ENCODE results near the gene FARSB. TPM values are rescaled to one million over a fixed set of nuclear protein-coding genes. Genes with fewer than 3 reads are reported as not detected.

The FARSB gene
- total RNA-seq, 1 donor from 2014 or later = 16.4 TPM

DNA sequence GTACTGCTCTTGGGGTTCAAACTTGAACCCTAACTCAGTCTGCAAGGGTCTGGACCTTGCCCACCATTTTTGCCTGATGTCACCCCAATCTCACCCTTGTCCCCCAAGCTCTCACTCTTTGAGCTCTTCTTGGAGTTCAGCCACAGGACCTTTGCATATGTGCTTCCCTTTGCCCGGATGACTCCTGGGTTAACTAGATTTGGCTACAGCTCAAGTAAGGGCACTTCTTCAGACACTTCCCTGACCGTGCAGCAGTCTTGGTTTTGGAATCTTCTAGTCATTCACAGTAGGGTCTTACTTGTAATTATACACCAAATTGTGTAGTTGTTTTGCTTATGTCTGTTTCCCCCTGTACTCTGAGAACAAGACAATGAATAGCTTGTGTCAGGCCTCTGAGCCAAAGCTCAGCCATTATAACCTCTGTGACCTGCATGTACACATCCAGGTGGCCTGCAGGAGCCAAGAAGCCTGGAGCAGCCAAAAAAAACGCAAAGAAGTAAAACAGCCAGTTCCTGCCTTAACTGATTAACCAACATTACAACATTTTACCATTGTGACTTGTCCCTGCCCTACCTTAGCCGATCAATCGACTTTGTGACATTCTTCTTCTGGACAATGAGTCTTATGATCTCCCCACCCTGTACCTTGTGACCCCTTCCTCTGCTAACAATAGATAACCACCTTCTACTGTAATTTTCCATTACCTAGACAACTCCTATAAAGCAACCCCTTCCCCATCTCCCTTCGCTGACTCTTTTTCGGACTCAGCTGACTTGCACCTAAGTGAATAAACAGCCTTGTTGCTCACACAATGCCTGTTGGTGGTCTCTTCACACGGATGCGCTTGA is 14.5 kb upstream of the FARSB start:
- DNase-seq (ENCODE audit: low spot score) = no peak
- intact Hi-C loops (cut with DNase I) = no loop called here
- ATAC-seq = no peak

- DNase-seq (ENCODE audit: low spot score) = no peak
- no peak for ATAC-seq
- intact Hi-C loops (cut with DNase I) = no loop called here
These were observed 13.5 kb upstream of the FARSB start for GRCh38 chr2:222669353-222669752.

GRCh38 chr2:222668494-222669154 is 12.7 kb upstream of the FARSB start:
- ATAC-seq = no peak
- intact Hi-C loops (cut with DNase I) = no loop called here
- no peak for DNase-seq (ENCODE audit: low spot score)

DNA sequence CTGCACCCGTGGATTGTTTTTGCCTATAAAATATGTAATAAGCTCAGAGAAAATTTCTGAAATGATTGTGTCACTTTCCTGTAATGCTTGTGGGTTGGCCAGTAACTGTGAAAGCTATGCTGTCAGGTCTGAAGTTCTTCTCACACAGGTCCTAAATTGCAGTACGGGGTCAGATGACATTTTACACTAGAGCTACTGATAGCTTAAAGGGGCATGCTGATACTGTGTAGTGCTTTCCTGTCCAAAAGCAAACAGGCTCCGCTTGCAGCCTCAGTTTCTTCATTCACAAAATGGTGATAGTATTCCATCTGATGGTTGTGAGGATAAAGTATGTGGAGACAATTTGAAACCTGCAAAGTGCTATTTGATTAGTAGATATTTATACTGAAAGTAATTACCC is 7.6 kb upstream of the FARSB start:
- ATAC-seq = no peak
- DNase-seq (ENCODE audit: low spot score) = no peak
- intact Hi-C loops (cut with DNase I) = no loop called here

GRCh38 chr2:222656526-222657446 is 894 bp upstream of the FARSB start:
- intact Hi-C loops (cut with DNase I) = no loop called here

GRCh38 chr2:222653280-222653679 is 2.6 kb downstream of the FARSB start:
- intact Hi-C loops (cut with DNase I) = no loop called here
- DNase-seq (ENCODE audit: low spot score) = no peak
- no peak for ATAC-seq

More at GRCh38 chr2:222656526-222657446, 894 bp upstream of the FARSB start:
- ATAC-seq = no peak
- DNase-seq (ENCODE audit: low spot score) = no peak

- no peak for ATAC-seq
- intact Hi-C loops (cut with DNase I) = no loop called here
- no peak for DNase-seq (ENCODE audit: low spot score)
These were observed 3.2 kb downstream of the FARSB start for GRCh38 chr2:222652491-222653255.

GRCh38 chr2:222651718-222652418 is 4.0 kb downstream of the FARSB start:
- intact Hi-C loops (cut with DNase I) = no loop called here
- ATAC-seq = no peak
- DNase-seq (ENCODE audit: low spot score) = no peak

DNA sequence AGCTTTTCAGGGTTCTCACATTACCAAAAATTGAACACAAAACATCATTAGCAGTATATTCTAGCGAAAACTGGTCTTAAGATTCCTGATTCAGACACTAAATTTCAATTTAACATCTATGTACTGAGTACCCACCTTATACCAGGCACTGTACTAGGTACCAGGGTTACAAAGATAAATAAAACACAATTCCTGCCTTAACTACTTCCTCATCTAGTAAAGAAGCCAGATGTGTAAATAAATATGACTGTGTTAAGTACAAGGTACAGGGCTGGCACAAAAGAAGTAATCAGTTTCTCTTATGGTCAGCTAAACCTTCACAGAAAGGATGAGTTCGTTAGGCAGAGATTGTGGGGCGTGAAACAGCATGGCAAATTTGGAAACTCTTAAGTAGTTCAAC is 6.1 kb downstream of the FARSB start:
- intact Hi-C loops (cut with DNase I) = no loop called here
- no peak for DNase-seq (ENCODE audit: low spot score)
- no peak for ATAC-seq

DNA sequence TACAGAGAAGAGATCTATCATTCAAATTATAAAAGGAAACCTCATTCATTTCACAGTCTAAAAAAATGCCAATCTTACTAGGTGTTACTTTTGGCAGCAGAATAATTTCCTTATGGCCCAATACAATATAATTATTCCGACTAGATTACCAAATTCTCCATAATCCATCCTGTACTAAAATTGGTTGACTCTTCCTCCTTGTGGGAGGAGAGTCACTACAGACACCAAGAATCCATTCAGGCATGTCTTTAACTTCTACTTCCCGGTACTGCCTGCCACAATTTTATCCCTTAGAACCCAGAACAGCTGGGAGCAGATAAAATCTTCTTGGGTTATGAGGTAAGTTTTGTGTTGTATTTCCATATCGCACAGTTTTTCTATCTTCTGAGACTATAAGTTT is 9.9 kb downstream of the FARSB start:
- DNase-seq (ENCODE audit: low spot score) (no peak), ATAC-seq (no peak)
- intact Hi-C loops (cut with DNase I) = no loop called here

DNA sequence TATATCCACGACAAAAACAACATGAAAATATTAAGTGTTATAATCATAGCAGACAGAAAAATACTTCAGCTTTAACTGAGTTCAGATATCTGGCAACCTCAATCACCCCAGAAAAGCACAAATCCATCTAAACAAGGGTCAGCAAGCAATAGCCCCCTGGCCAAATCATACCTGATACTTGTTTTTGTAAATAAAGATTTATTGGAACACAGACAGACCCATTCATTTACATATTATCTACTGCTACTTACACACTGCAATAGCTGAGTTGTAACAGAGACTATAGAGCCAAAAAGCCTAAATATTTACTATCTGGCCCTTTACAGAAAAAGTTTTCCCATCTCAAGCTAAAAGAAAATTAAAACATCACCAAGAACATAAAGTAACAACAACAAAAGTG is 12.8 kb downstream of the FARSB start:
- no peak for ATAC-seq
- intact Hi-C loops (cut with DNase I) = no loop called here

DNA sequence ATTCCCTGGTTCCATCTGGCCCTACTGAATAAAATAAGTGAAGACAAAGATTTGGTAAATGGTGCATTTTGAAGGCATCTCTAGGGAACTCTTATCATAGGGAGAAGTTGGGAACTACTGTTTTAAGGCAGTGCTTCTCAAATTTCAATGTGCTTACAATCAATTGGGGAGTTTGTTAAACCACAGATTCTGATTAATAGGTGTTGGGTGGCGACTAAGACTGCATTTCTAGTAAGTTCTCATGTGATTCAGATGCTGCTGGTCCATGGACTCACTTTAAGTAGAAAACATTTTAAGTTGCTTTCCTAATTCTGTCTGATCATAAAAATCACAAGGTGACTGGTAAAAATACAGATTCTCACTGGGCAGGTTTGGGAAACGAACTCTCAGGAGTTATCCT is 14.6 kb downstream of the FARSB start:
- intact Hi-C loops (cut with DNase I) = no loop called here

More for the DNA sequence above, 12.8 kb downstream of the FARSB start:
- DNase-seq (ENCODE audit: low spot score) = no peak

GRCh38 chr2:222637067-222637466 is 18.8 kb downstream of the FARSB start:
- ATAC-seq (no peak), DNase-seq (ENCODE audit: low spot score) (no peak)
- intact Hi-C loops (cut with DNase I) = no loop called here

More for the DNA sequence above, 14.6 kb downstream of the FARSB start:
- ATAC-seq = no peak
- no peak for DNase-seq (ENCODE audit: low spot score)

DNA sequence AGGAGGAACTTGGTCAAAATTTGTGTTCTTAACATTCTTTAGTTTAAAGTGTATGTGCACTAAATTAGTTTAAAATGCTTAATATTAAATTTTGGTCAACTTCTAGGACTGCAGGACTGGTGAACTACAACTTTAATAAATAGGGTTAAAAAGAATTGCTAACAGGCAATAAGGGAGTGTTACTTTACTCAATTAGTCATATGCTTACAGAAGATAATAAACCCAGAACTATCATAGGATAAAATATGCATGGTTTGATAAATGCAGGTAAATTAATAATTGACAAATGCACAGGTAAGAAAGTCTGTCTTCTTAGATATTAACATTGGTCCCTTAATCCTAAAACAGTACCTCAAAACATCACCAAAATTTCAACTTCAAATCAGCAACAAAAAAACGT is 20.6 kb downstream of the FARSB start:
- intact Hi-C loops (cut with DNase I) = no loop called here
- ATAC-seq = no peak

DNA sequence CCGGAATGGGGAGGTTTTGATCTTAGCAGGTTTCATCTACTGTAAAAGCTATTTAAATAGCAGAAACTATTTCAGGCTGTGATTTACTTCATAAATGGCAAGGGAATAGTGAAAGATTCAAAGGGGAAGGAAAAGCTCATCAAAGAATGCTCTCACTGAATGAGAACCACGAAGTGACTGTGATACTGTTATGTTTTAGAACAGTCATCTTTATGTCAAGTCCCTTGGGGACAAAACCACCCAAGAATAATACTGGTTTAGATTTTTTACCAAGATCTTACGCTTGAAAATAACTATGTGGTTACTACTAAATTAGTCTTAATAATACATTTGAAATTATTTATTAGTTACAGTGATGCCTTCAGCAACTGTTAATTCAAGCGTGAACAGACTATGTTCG is 28.1 kb downstream of the FARSB start:
- intact Hi-C loops (cut with DNase I) = no loop called here
- ATAC-seq (no peak), DNase-seq (ENCODE audit: low spot score) (no peak)

More for the DNA sequence above, 20.6 kb downstream of the FARSB start:
- no peak for DNase-seq (ENCODE audit: low spot score)

DNA sequence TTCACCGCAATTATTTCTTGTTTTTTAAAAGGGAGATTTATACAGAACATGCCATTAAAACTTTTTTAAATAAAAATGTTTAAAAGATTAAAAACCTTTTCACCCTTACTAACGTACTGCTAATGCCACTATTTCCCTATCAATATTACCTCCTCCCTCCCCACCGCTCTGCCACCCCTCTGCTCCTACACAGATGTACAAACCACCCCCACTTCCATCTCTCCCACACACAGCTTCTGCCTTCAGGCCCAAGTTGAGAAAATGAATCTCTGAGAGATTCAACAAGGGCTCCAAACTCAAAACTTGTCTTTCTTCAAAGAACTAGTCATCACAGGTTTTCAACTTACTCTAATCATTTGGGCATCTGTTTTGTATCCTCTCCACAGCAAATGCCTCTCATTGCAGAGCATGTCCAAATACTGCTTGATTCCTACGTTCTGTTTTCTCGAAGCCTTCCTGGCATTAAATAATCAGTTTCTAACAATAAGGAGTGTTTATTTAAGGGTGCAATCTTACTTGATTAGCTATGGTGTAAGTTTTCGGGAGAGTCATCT is 32.1 kb downstream of the FARSB start:
- ATAC-seq = no peak
- intact Hi-C loops (cut with DNase I) = no loop called here
- DNase-seq (ENCODE audit: low spot score) = no peak

DNA sequence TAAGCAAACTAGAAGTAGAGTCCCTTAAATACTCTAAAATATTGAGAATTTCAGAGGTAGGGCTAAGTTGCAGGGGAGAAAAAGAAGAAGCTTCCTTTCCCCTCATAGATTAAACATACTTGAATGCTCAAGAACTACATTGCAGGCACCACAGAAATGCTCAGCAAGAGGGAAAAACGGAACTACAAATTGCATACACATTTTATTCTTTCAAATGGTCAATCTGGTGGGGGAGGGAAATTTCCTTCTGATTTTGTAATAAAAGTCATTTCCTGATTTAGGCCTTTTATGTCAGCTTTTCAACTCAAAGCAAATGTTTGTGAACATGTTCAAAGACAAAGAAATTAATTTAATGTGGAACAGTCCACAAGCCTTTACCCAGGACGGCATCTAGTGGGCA is 33.0 kb downstream of the FARSB start:
- DNase-seq (ENCODE audit: low spot score) = no peak
- intact Hi-C loops (cut with DNase I) = no loop called here
- no peak for ATAC-seq

DNA sequence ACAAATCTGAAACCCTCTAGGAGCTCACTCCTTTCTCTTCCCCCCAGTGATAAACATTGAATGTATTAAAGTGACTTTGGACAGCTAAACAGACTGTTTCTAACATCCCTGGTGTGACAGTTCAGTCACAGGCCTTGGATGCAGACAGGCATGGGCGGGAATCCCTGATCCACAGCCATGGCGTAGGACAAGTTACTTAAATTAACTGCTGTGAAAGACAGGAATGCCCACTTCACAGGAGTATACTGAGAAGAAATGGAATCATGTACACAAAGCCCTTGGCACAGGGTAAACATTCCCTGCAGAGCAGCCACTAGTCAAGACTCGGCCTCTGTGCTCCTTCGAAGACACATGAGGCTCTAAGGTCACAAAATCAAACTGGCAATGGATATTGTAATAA is 34.0 kb downstream of the FARSB start:
- intact Hi-C loops (cut with DNase I) = no loop called here
- ATAC-seq (no peak), DNase-seq (ENCODE audit: low spot score) (no peak)
